Stomach smooth muscle (tissue), 2 donors: ENCODE results near the gene PGS1.
A peak's percentile ranks its signal among the peaks of the same experiment; 100 is the strongest.
"Not testable (repeated sequence)": the region's sequence is repeated elsewhere in the genome, so short reads cannot be mapped to it uniquely, and the experiment has no call there.

Source experiments
- H3K27ac ChIP-seq: one replicate; pipeline ENCODE4 v1.7.0; 2013; ENCODE audit warnings: mild to moderate bottlenecking, low read length, inconsistent platforms
- H3K27me3 ChIP-seq, 2 donors: one replicate each; pipeline ENCODE4 v1.7.0; 2013; ENCODE audit warnings: low read length in 2 of 2; ENCODE audit not compliant: insufficient read depth in 2 of 2, control insufficient read depth in 1 of 2
- H3K36me3 ChIP-seq, 2 donors: one replicate each; pipeline ENCODE4 v1.7.0; 2013; ENCODE audit warnings: low read length in 2 of 2; ENCODE audit not compliant: control insufficient read depth in 2 of 2, insufficient read depth in 2 of 2
- H3K4me1 ChIP-seq: one replicate; pipeline ENCODE4 v1.7.0; 2013; ENCODE audit warnings: low read length; ENCODE audit not compliant: control insufficient read depth, insufficient read depth
- H3K4me3 ChIP-seq, 2 donors: one replicate each; pipeline ENCODE4 v1.7.0; 2013; ENCODE audit warnings: low read length in 2 of 2
- H3K9ac ChIP-seq, 2 donors: one replicate each; pipeline ENCODE4 v1.7.0; 2013; ENCODE audit warnings: low read length in 2 of 2, mild to moderate bottlenecking in 1 of 2
- H3K9me3 ChIP-seq, 2 donors: one replicate each; pipeline ENCODE4 v1.7.0; 2013; ENCODE audit warnings: low read length in 2 of 2; ENCODE audit not compliant: control insufficient read depth in 2 of 2
- donor health status: healthy.
- donor health status: Pancreatic carcinoma.

PGS1 gene, protein sequence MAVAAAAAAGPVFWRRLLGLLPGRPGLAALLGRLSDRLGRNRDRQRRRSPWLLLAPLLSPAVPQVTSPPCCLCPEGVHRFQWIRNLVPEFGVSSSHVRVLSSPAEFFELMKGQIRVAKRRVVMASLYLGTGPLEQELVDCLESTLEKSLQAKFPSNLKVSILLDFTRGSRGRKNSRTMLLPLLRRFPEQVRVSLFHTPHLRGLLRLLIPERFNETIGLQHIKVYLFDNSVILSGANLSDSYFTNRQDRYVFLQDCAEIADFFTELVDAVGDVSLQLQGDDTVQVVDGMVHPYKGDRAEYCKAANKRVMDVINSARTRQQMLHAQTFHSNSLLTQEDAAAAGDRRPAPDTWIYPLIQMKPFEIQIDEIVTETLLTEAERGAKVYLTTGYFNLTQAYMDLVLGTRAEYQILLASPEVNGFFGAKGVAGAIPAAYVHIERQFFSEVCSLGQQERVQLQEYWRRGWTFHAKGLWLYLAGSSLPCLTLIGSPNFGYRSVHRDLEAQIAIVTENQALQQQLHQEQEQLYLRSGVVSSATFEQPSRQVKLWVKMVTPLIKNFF

DNA sequence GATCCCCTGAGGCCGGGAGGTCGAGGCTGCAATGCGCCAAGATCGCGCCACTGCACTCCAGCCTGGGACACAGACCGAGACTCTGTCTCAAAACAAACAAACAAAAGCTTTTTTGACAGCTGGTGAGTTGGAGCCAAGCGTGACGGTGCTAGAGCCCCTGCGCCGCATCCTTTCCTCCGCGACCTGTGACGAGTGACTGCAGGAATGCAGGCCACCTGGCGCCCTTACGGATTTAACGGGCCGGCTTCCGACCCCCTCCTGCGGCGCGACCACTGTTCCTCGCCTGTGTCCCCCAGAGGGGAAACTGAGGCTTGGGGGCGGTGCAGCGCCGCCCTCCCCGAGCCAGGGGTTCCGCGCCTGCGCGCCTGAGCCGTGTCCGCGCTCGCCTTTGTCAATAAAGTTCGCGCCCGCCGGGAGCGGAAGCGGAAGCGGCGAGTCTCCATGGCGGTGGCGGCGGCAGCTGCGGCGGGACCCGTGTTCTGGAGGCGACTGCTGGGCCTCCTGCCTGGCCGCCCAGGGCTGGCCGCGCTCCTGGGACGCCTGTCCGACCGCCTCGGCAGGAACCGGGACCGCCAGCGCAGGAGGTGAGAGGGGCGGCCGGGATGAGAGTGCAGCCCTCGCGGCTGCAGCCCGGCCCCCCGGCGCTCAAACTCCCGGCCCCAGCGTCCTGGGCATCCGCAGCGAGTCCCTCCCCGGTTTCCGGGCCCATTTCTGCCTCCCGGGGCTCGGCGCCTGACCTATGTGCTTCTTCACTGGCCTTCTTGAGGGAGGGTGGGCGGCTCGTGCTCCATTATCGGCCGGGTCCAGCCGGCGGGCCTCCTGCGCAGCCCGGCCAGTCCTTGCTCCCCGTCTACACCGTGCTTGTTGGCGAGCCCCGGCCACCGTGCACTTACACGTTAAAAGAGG is at the start of gene PGS1:
PGS1 (plus strand) TSS at position 425 of the 906 bp plus-strand sequence; CDS start at position 442, 17 bp downstream.
- Histone ChIP-seq H3K4me1 (peaks cover 21% of the 10 kb centered on the region), H3K36me3 (no peaks in the 10 kb centered on the region), H3K9ac (peak within 1 kb of the TSS; percentile 82), H3K9me3 (no peaks in the 10 kb centered on the region), H3K27me3 (no peaks in the 10 kb centered on the region), H3K27ac (peak within 1 kb of the TSS; percentile 76), H3K4me3 (peak within 1 kb of the TSS; percentile 92 to 93)

GRCh38 chr17:78329263-78330059 is 49.0 kb upstream of the PGS1 start:
- H3K4me3 ChIP-seq, result no peak overlapping the region
- no peak overlapping the region for H3K9ac ChIP-seq
- H3K27me3 ChIP-seq, result no peaks in the 10 kb centered on the region
- H3K36me3 ChIP-seq, result no peaks in the 10 kb centered on the region
- no peak overlapping the region for H3K27ac ChIP-seq
- H3K9me3 ChIP-seq, result no peaks in the 10 kb centered on the region
- peaks cover 19% of the 10 kb centered on the region for H3K4me1 ChIP-seq

DNA sequence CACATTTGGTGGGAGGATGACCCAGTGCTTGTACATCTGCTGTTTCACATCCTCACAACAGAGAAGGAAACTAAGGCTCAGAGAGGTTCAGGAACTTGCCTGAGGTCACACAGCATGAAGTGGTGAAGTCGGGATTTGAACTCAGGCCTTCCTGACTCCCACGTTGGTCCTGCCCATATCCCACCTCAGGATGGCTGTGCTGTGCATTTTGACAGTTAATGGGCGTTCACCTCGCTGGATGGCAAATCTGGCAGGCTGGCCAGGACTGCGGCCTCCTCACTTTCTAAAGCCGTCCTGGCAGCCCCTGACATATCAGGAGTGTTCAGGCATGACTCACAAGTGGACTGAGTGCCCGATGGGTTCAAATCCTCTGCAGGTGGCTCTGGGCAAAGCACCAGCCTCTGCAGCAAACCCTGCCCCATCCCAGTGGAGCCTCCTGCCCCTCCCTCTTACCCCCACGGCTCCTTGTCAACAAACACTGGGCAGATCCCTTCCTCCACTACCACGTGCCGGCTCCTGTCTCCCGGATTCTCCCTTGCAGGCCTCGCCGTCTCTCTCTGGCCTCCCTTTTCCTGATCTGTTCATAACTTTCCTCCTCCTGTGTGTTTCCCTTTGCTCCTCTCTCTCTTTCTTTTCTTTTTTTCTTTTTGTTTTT is 47.8 kb upstream of the PGS1 start:
- Histone ChIP-seq H3K27ac (no peak overlapping the region), H3K4me1 (peaks cover 7% of the 10 kb centered on the region), H3K9ac (peak overlapping the region in 1 of 2 donors; percentile 28), H3K36me3 (no peaks in the 10 kb centered on the region), H3K9me3 (no peaks in the 10 kb centered on the region), H3K27me3 (no peaks in the 10 kb centered on the region), H3K4me3 (no peak overlapping the region)

- not testable (repeated sequence) for H3K4me3 ChIP-seq, H3K36me3 ChIP-seq, H3K27ac ChIP-seq, H3K27me3 ChIP-seq, H3K9ac ChIP-seq, H3K9me3 ChIP-seq, H3K4me1 ChIP-seq
Measured at GRCh38 chr17:78331355-78331754, 47.1 kb upstream of the PGS1 start.

- Histone ChIP-seq H3K27me3 (no peaks in the 10 kb centered on the region), H3K27ac (no peak overlapping the region), H3K4me1 (peaks cover 6% of the 10 kb centered on the region), H3K36me3 (no peaks in the 10 kb centered on the region), H3K4me3 (no peak overlapping the region), H3K9ac (no peak overlapping the region), H3K9me3 (no peaks in the 10 kb centered on the region)
Measured at GRCh38 chr17:78332991-78333390, 45.5 kb upstream of the PGS1 start.

DNA sequence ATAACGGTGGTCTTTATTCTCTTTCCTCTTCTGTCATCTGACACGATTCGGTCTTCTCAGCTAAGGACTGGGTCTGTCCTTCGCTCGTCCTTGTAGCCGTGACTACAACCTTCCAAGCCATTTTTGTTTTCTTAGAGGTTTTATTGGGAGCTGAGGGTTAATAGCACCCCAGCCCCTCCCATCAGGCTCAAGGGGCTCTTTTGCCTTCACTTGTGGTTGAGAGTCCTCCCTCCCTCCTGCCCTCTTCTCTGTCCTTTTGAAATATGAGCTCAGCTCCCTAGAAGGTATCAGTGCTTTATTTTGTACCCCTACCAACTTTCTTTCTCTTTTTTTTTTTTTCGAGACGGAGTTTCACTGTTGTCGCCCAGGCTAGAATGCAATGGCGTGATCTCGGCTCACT is 43.2 kb upstream of the PGS1 start:
- H3K9me3 ChIP-seq, result no peaks in the 10 kb centered on the region
- H3K27me3 ChIP-seq, result no peaks in the 10 kb centered on the region
- H3K4me3 ChIP-seq, result no peak overlapping the region
- no peaks in the 10 kb centered on the region for H3K36me3 ChIP-seq
- H3K9ac ChIP-seq, result no peak overlapping the region
- peaks cover 6% of the 10 kb centered on the region for H3K4me1 ChIP-seq
- H3K27ac ChIP-seq, result no peak overlapping the region

GRCh38 chr17:78337244-78338109 is 41.0 kb upstream of the PGS1 start:
- H3K4me3 ChIP-seq, result no peak overlapping the region
- H3K36me3 ChIP-seq, result no peaks in the 10 kb centered on the region
- H3K9ac ChIP-seq, result no peak overlapping the region
- peaks cover 10% of the 10 kb centered on the region for H3K4me1 ChIP-seq
- H3K27me3 ChIP-seq, result no peaks in the 10 kb centered on the region
- H3K27ac ChIP-seq, result no peak overlapping the region
- H3K9me3 ChIP-seq, result no peaks in the 10 kb centered on the region

- no peaks in the 10 kb centered on the region for H3K36me3 ChIP-seq
- peaks cover 22% of the 10 kb centered on the region for H3K4me1 ChIP-seq
- H3K9ac ChIP-seq, result no peak overlapping the region
- H3K9me3 ChIP-seq, result no peaks in the 10 kb centered on the region
- H3K27me3 ChIP-seq, result no peaks in the 10 kb centered on the region
- no peak overlapping the region for H3K27ac ChIP-seq
- H3K4me3 ChIP-seq, result no peak overlapping the region
Measured at GRCh38 chr17:78338486-78339259, 39.8 kb upstream of the PGS1 start.
